Aorta (tissue), 5 donors: ENCODE measurements around the gene LRIG1. TPM values are rescaled to one million over a fixed set of nuclear protein-coding genes. Genes with fewer than 3 reads are reported as not detected.

ENCODE experiments used
- ATAC-seq: fragments of 200-7000 bp; cut with Tn5 transposase; one replicate; pipeline ENCODE4 v1.9.1; 2022; ENCODE audit warnings: moderate library complexity; ENCODE audit not compliant: low FRiP score
- DNase-seq, 2 donors: peaks; one replicate each; pipeline ENCODE4 v3.0.0-alpha.2; 2020
- H3K27ac ChIP-seq, 2 donors: one replicate each; pipeline ENCODE4 v1.5.1; 2013; ENCODE audit warnings: low read length in 2 of 2, mild to moderate bottlenecking in 2 of 2, moderate library complexity in 2 of 2, control low read depth in 1 of 2, inconsistent platforms in 1 of 2, low read depth in 1 of 2
- H3K27me3 ChIP-seq, 2 donors: one replicate each; pipeline ENCODE4 v1.6.1; 2013; ENCODE audit warnings: control low read depth in 1 of 2, low read length in 1 of 2, mild to moderate bottlenecking in 1 of 2, moderate library complexity in 1 of 2; ENCODE audit not compliant: insufficient read depth in 2 of 2, control insufficient read depth in 1 of 2
- H3K36me3 ChIP-seq, 2 donors: one replicate each; pipeline ENCODE4 v1.6.1; 2013; ENCODE audit warnings: control low read depth in 1 of 2, low read length in 1 of 2, mild to moderate bottlenecking in 1 of 2; ENCODE audit not compliant: insufficient read depth in 2 of 2, control insufficient read depth in 1 of 2
- H3K4me1 ChIP-seq, 2 donors: one replicate each; pipeline ENCODE4 v1.6.1; 2013; ENCODE audit warnings: low read length in 2 of 2, control low read depth in 1 of 2, mild to moderate bottlenecking in 1 of 2, moderate library complexity in 1 of 2; ENCODE audit not compliant: insufficient read depth in 2 of 2, control insufficient read depth in 1 of 2
- H3K4me3 ChIP-seq, 2 donors: one replicate each; pipeline ENCODE4 v1.5.1; 2013; ENCODE audit warnings: low read length in 2 of 2, control low read depth in 1 of 2, mild to moderate bottlenecking in 1 of 2
- H3K9me3 ChIP-seq: one replicate; pipeline ENCODE4 v1.6.1; 2013; ENCODE audit warnings: mild to moderate bottlenecking, low read length; ENCODE audit not compliant: control insufficient read depth
- WGBS, 2 donors: extraction: QIAGEN DNeasy Blood & Tissue Kit; methylation state at CpG; one replicate each; pipeline ENCODE4 v1.1.7; 2013; 5-methylcytosine and 5-hydroxymethylcytosine counted together
- intact Hi-C, 2 donors: fragments of 100-400 bp; cut with DNase I; formaldehyde crosslinking; loops; one replicate each; pipeline versions ENCODE4 v1.14.2 to v1.15.0; 2022
- long read RNA-seq, 2 donors: library from polyadenylated mRNA; unstranded; transcript quantifications; one replicate each; pipeline ENCODE4 v2.0.0, GENCODE V29; 2020 to 2021
- polyA plus RNA-seq, 2 donors: library from polyadenylated mRNA; stranded (reverse); fragments of 200-250 nt; gene quantifications; one replicate each; pipeline ENCODE4 v1.2.3, GENCODE V29; 2013
- total RNA-seq, 2 donors: library from RNA; stranded (reverse); fragmentation: NEBNext Ultra II Directional; extraction: Animal tissue kit (Norgen Biotek cat#: 25700); gene quantifications; one replicate each; pipeline ENCODE4 v1.2.1, GENCODE V29; 2021
- donor health status: healthy with polysubstance abuse.
- donor health status: Bipolar disorder and iron deficiency.
- donor health status: DM: no; HTN: no; CAD: no.
- donor health status: DM: no; HTN: no; CAD: no.
- donor health status: DM: yes; HTN: yes; CAD: no.

The LRIG1 gene, protein sequence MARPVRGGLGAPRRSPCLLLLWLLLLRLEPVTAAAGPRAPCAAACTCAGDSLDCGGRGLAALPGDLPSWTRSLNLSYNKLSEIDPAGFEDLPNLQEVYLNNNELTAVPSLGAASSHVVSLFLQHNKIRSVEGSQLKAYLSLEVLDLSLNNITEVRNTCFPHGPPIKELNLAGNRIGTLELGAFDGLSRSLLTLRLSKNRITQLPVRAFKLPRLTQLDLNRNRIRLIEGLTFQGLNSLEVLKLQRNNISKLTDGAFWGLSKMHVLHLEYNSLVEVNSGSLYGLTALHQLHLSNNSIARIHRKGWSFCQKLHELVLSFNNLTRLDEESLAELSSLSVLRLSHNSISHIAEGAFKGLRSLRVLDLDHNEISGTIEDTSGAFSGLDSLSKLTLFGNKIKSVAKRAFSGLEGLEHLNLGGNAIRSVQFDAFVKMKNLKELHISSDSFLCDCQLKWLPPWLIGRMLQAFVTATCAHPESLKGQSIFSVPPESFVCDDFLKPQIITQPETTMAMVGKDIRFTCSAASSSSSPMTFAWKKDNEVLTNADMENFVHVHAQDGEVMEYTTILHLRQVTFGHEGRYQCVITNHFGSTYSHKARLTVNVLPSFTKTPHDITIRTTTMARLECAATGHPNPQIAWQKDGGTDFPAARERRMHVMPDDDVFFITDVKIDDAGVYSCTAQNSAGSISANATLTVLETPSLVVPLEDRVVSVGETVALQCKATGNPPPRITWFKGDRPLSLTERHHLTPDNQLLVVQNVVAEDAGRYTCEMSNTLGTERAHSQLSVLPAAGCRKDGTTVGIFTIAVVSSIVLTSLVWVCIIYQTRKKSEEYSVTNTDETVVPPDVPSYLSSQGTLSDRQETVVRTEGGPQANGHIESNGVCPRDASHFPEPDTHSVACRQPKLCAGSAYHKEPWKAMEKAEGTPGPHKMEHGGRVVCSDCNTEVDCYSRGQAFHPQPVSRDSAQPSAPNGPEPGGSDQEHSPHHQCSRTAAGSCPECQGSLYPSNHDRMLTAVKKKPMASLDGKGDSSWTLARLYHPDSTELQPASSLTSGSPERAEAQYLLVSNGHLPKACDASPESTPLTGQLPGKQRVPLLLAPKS
- total RNA-seq, result 100 to 1,000 TPM in 1 of 2 donors, 10 to 100 TPM in 1; 75.7 to 115 TPM
- polyA plus RNA-seq, result 10 to 100 TPM; 15.0 to 62.1 TPM
- long read RNA-seq, donor 1, partial matches to known transcripts, result 83 of 100 reads
- long read RNA-seq, donor 1, other reads (novel, unspliced or antisense), result 17 of 100 reads
- long read RNA-seq, donor 2, full-length matches to known transcripts, result 11 of 48 reads
- long read RNA-seq, donor 2, partial matches to known transcripts, result 23 of 48 reads
- long read RNA-seq, donor 2, other reads (novel, unspliced or antisense), result 14 of 48 reads

DNA sequence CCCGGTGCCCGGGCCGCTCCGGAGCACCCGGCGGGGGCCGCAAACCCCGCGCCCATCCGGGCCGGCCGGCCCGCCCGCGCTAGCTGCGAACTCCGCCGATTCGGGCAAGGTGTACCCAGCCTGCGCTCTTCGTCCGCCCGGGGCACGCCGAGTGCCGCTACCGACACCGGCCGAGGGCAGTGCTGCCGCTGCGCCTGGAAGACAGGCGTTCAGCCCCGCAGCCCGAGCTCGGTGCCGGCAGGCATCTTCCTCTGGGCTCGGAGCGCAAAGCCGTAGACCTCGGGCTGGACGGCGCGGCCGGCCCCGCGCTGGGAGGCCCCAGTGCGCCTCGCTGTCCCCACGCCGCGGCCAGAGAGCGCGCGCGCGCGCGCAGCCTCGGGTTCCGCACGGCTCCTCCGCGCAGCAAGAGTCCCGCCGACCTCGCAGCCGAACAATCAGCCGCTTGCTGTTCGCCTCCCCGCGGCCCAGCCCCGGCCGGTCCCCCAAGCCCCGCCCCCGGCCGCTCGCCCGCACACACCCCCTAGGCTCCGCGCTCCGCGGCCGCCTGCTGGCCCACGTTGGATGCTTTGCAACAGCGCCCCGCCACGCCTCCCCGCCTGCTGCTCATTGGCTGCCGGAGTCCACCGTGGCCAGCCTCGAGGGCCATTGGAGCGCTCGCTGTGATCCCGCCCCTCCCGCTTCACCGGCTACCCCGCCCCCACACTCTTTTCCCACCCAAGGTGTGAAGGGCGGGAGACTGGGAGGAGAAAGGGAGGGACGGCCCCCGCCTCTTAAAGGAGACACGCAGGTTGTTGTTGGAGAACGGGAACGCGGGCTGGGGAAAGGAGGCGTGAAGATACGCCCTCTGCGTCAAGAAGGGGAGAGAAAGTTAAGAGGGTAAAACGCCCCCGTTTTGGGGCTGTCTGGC lies at the start of gene LRIG1:
Gene LRIG1 (minus strand): TSS at position 447 of the 907 bp plus-strand sequence. CDS start 615 bp downstream, outside the sequence.
- no peaks in the 10 kb centered on the region for H3K27me3 ChIP-seq
- 0% methylated on average over 79 to 109 of the region's 109 CpGs for WGBS, 2 donors
- H3K27ac ChIP-seq, result peak within 1 kb of the TSS; percentile 84 to 87
- no peaks in the 10 kb centered on the region for H3K36me3 ChIP-seq
- intact Hi-C loops, result loop anchor here (2.0 to 10.0 kb wide), 4 partner anchors 94 to 316 kb away; no protein-coding TSS in a partner anchor
- peaks cover 0 to under 1% of the 10 kb centered on the region in 2 donors for H3K4me1 ChIP-seq
- H3K4me3 ChIP-seq, result peak within 1 kb of the TSS; percentile 68 to 82
- DNase-seq (peak; percentile 99 to 100), ATAC-seq (peak; percentile 97)
- H3K9me3 ChIP-seq, result no peaks in the 10 kb centered on the region

DNA sequence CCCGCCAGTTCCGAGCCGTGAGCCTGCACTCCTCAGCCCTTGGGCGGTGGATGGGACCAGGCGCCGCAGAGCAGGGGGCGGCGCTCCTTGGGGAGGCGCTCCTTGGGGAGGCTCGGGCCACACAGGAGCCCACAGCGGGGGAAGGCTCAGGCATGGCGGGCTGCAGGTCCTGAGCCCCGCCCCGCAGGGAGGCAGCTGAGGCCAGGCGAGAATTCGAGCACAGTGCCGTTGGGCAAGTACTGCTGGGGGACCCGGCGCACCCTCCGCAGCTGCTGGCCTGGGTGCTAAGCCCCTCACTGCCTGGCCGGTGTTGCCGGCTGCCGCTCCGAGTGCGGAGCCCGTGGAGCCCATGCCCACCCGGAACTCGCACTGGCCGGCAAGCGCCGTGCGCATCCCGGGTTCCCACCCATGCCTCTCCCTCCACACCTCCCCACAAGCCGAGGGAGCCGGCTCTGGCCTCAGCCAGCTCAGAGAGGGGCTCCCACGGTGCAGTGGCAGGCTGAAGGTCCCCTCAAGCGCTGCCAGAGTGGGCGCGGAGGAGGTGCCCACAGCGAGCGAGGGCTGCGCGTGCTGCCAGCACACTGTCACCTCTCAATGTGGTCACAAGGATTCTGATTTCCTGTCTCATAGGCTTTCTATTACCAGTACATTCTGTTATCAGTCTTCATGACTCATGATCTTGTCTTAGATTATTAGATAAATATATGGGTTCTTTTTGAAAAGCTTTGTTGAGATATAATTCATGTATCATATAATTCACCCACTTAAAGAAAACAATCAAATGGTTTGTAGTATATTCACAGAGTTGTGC lies 44.0 kb upstream of the LRIG1 start:
- WGBS, 2 donors, result 97% methylated on average over 40 to 43 of the region's 43 CpGs
- H3K9me3 ChIP-seq, result no peaks in the 10 kb centered on the region
- no peaks in the 10 kb centered on the region for H3K27me3 ChIP-seq
- no peaks in the 10 kb centered on the region for H3K4me1 ChIP-seq
- ATAC-seq (no peak), DNase-seq (no peak)
- H3K27ac ChIP-seq, result no peak overlapping the region
- H3K36me3 ChIP-seq, result no peaks in the 10 kb centered on the region
- intact Hi-C loops, result no loop called here
- no peak overlapping the region for H3K4me3 ChIP-seq

DNA sequence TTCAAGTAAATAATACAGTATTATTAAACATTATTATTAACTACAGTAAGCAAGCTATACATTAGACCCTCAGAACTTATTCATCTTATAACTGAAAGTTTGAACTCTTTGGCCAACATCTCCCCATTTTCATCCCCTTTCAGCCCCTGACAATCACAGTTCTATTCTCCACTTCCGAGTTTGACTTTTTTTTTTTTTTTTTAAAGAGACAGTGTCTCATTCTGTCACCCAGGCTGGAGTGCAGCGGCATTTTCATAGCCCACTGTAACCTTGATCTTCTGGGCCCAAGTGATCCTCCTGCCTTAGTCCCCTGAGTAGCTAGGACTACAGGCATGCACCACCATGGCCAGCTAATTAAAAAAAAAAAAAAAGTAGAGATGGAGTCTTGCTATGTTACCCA lies 41.3 kb upstream of the LRIG1 start:
- Histone ChIP-seq H3K27me3 (no peaks in the 10 kb centered on the region), H3K4me1 (no peaks in the 10 kb centered on the region), H3K36me3 (no peaks in the 10 kb centered on the region), H3K9me3 (no peaks in the 10 kb centered on the region), H3K4me3 (no peak overlapping the region), H3K27ac (no peak overlapping the region)
- ATAC-seq, result no peak
- 51% methylated on average over 2 of the region's 2 CpGs for WGBS, 2 donors
- intact Hi-C loops, result no loop called here
- no peak for DNase-seq

DNA sequence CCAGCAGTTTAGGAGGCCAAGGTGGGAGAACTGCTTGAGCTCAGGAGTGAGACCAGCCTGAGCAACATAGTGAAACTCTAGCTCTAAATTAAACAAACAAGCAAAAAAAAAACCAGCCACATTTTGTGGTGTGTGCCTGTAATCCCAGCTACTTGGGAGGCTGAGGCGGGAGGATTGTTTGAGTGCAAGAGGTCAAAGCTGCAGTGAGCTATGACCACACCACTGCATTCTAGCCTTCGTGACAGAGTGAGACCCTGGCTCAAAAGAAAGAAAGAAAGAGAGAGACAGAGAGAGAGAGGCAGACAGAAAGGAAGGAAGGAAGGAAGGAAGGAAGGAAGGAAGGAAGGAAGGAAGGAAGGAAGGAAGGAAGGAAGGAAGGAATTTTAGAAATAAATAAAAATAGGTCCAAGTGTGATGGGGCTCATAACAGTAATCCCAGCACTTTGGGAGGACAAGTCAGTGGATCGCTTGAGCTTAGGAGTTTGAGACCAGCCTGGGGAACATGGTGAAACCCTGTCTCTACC lies 38.7 kb upstream of the LRIG1 start:
- no peak for ATAC-seq
- H3K4me3 ChIP-seq, result no peak overlapping the region
- intact Hi-C loops, result no loop called here
- no peaks in the 10 kb centered on the region for H3K36me3 ChIP-seq
- no peaks in the 10 kb centered on the region for H3K4me1 ChIP-seq
- 94 to 97% methylated on average over 3 of the region's 3 CpGs for WGBS, 2 donors
- H3K27ac ChIP-seq, result no peak overlapping the region
- no peaks in the 10 kb centered on the region for H3K27me3 ChIP-seq
- H3K9me3 ChIP-seq, result no peaks in the 10 kb centered on the region
- DNase-seq, result no peak

- no peaks in the 10 kb centered on the region for H3K36me3 ChIP-seq
- intact Hi-C loops, result no loop called here
- H3K9me3 ChIP-seq, result no peaks in the 10 kb centered on the region
- no peaks in the 10 kb centered on the region for H3K27me3 ChIP-seq
- no peaks in the 10 kb centered on the region for H3K4me1 ChIP-seq
- DNase-seq, result no peak
- no peak overlapping the region for H3K4me3 ChIP-seq
- ATAC-seq, result no peak
- H3K27ac ChIP-seq, result no peak overlapping the region
These were observed 37.6 kb upstream of the LRIG1 start for GRCh38 chr3:66538390-66538789.

DNA sequence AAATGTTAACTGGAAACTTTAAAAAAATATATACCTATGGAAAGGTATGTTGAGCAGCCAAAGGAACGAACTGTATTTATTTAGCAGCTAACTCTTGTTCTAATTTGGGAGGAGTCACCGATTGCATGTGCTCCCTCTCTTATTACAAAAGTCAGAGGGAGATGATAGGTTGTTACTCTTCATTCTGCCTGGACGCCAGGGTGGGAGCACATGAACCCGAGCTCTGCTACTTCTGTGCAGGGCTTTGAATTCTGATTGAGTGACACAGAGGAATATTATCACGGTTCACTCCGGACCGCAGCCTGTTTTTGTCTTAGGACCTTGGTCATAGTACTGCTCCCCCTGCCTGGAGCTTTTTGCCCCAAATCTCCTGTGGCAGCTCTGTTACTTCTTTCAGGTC lies 36.9 kb upstream of the LRIG1 start:
- Histone ChIP-seq H3K4me3 (no peak overlapping the region), H3K27me3 (no peaks in the 10 kb centered on the region), H3K9me3 (no peaks in the 10 kb centered on the region), H3K36me3 (no peaks in the 10 kb centered on the region), H3K27ac (no peak overlapping the region), H3K4me1 (no peaks in the 10 kb centered on the region)
- 85 to 86% methylated on average over 7 of the region's 7 CpGs for WGBS, 2 donors
- intact Hi-C loops, result no loop called here
- ATAC-seq (no peak), DNase-seq (no peak)

DNA sequence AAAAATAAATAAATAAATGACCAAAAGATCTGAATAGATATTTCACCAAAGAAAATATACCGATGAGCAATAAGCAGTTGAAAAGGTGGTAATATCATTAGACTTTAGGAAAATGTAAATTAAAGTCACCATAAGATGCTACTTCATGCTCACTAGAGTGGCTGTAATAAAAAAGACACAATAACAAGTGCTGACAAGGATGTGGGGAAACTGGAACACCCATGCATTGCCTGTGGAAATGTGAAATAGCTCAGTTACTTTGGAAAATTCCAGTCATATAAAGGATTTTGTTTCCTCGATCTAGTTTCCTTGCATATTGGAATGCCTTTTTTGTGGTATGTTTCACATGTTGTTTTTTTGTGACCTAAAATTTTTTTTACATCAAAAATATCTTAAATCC lies 36.0 kb upstream of the LRIG1 start:
- WGBS, 2 donors, result 96 to 97% methylated on average over 2 of the region's 2 CpGs
- ATAC-seq (no peak), DNase-seq (no peak)
- H3K9me3 ChIP-seq, result no peaks in the 10 kb centered on the region
- H3K27me3 ChIP-seq, result no peaks in the 10 kb centered on the region
- H3K36me3 ChIP-seq, result no peaks in the 10 kb centered on the region
- no peak overlapping the region for H3K4me3 ChIP-seq
- H3K4me1 ChIP-seq, result no peaks in the 10 kb centered on the region
- intact Hi-C loops, result no loop called here
- H3K27ac ChIP-seq, result no peak overlapping the region
